ENCODE data around the gene SRGAP3.

Gene SRGAP3

GRCh38 chr3:8938021-8938420 lies 311.4 kb downstream of the SRGAP3 start:
- no peak overlapping the region for H3K4me3 ChIP-seq (ENCODE audit: control insufficient read depth in 1 of 7, extremely low read depth in 1 of 7, insufficient read depth in 4 of 7, low read depth in 2 of 7, low read length in 6 of 7)
- CTCF ChIA-PET, result interaction anchor here (0.7 to 2.1 kb wide), 6 partner anchors 10 to 365 kb away, joined by 3 to 9 read pairs (median 3); no protein-coding TSS in a partner anchor
- no peak overlapping the region for H3K27ac ChIP-seq (ENCODE audit: insufficient read depth in 1 of 2, low read depth in 1 of 2, low read length in 2 of 2, poor library complexity in 1 of 2, severe bottlenecking in 2 of 2)
- H3K36me3 ChIP-seq (ENCODE audit: control insufficient read depth in 4 of 4, insufficient read depth in 4 of 4, low read length in 3 of 4), result peaks cover 5 to 54% (median 33%) of the 10 kb centered on the region in 4 experiments
- H3K4me1 ChIP-seq (ENCODE audit: control extremely low read depth in 1 of 4, control insufficient read depth in 4 of 4, insufficient read depth in 4 of 4, low read length in 3 of 4), result no peaks in the 10 kb centered on the region
- H3K27me3 ChIP-seq (replicated peaks in 2 of 5; ENCODE audit: control insufficient read depth in 4 of 5, insufficient read depth in 5 of 5, low read length in 4 of 5), result no peaks in the 10 kb centered on the region
- peaks cover 0 to 6% (median 0%) of the 10 kb centered on the region in 5 experiments for H3K9me3 ChIP-seq (ENCODE audit: control extremely low read depth in 1 of 5, control insufficient read depth in 4 of 5, insufficient read depth in 2 of 5, low read depth in 1 of 5, low read length in 4 of 5)
- no CpG with 5 or more reads among the region's 1 CpG for WGBS (ENCODE audit: insufficient coverage)
- POLR2A ChIA-PET, result no interaction called here
- peak; percentile 28 to 60 (median 59) for DNase-seq

DNA sequence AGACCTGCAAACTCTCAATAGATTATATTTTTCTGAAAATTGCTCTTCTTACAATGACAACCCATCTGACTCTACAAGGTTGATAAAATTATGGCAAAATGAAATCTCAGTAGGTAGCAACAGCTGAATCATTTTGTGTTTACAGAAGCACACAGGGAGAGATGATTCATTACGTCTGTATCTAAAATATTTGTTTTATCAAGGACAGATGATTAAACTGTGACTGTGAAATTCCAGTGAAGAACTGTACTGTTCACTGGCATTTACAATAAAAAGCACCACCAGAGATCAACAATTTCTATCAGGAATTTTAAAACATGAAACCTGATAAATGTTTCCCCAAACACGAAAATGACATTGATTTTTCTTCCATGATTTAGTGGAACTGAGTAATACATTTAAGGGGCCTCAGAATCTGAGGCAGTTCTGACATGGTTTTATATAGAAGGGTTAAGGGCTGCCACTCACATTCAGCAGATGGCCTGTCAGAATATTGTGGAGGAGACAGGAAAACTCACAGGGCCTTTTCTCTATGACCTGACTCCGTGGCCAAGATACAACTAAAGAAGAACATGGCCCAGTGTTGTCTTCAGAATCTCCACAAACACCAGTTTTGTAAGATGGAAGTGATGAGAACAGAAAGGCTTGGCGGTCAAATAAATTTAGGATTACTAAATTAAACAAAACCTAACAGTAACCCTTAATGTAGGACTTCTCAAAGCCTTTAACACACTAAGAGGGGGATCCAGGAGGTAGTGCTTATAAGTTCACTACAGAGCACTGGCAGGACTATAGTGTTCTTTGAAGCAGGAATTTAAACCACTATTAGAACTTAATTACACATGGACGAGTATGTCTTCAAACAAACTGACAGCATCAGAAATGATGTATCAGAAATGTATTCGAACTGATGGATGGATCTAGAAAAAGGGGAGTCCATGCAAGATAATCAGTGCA lies 312.1 kb downstream of the SRGAP3 start:
- Histone ChIP-seq H3K36me3 (ENCODE audit: control insufficient read depth in 4 of 4, insufficient read depth in 4 of 4, low read length in 3 of 4) (peaks cover 5 to 49% (median 28%) of the 10 kb centered on the region in 4 experiments), H3K27ac (ENCODE audit: insufficient read depth in 1 of 2, low read depth in 1 of 2, low read length in 2 of 2, poor library complexity in 1 of 2, severe bottlenecking in 2 of 2) (no peak overlapping the region), H3K4me1 (ENCODE audit: control extremely low read depth in 1 of 4, control insufficient read depth in 4 of 4, insufficient read depth in 4 of 4, low read length in 3 of 4) (no peaks in the 10 kb centered on the region), H3K27me3 (replicated peaks in 2 of 5; ENCODE audit: control insufficient read depth in 4 of 5, insufficient read depth in 5 of 5, low read length in 4 of 5) (no peaks in the 10 kb centered on the region), H3K9me3 (ENCODE audit: control extremely low read depth in 1 of 5, control insufficient read depth in 4 of 5, insufficient read depth in 2 of 5, low read depth in 1 of 5, low read length in 4 of 5) (no peaks in the 10 kb centered on the region), H3K4me3 (ENCODE audit: control insufficient read depth in 1 of 7, extremely low read depth in 1 of 7, insufficient read depth in 4 of 7, low read depth in 2 of 7, low read length in 6 of 7) (no peak overlapping the region)
- ChIA-PET POLR2A (interaction anchor here (0.7 kb wide), 1 partner anchor 15 kb away, joined by 4 read pairs; no protein-coding TSS in a partner anchor), CTCF (interaction anchor here (1.1 to 1.5 kb wide), 3 partner anchors 9 to 15 kb away, joined by 3 to 6 read pairs (median 5); no protein-coding TSS in a partner anchor)
- 100% methylated on average over 1 of the region's 6 CpGs for WGBS (ENCODE audit: insufficient coverage)
- DNase-seq, result no peak

DNA sequence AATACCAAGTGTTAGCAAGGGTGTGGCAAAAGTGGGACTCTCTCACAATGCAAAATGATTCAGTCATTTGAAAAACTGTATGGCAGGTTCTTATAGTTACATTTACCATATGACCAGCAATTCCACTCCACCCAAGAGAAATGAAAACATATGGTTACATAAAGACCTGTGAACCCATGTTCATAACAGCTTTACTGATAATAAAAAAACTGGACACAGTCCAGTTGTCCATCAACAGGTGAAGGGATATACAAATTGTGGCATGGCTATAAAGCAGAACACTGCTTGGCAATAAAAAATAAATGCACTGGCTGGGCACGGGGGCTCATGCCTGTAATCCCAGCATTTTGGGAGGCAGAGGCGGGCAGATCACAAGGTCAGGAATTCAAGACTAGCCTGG lies 316.9 kb downstream of the SRGAP3 start:
- POLR2A ChIA-PET, result no interaction called here
- Histone ChIP-seq H3K36me3 (ENCODE audit: control insufficient read depth in 4 of 4, insufficient read depth in 4 of 4, low read length in 3 of 4) (peaks cover 0 to 17% (median 8%) of the 10 kb centered on the region in 4 experiments), H3K27me3 (replicated peaks in 2 of 5; ENCODE audit: control insufficient read depth in 4 of 5, insufficient read depth in 5 of 5, low read length in 4 of 5) (no peaks in the 10 kb centered on the region), H3K4me3 (ENCODE audit: control insufficient read depth in 1 of 7, extremely low read depth in 1 of 7, insufficient read depth in 4 of 7, low read depth in 2 of 7, low read length in 6 of 7) (no peak overlapping the region), H3K27ac (ENCODE audit: insufficient read depth in 1 of 2, low read depth in 1 of 2, low read length in 2 of 2, poor library complexity in 1 of 2, severe bottlenecking in 2 of 2) (no peak overlapping the region), H3K9me3 (ENCODE audit: control extremely low read depth in 1 of 5, control insufficient read depth in 4 of 5, insufficient read depth in 2 of 5, low read depth in 1 of 5, low read length in 4 of 5) (peaks cover 0 to 1% (median 0%) of the 10 kb centered on the region in 5 experiments), H3K4me1 (ENCODE audit: control extremely low read depth in 1 of 4, control insufficient read depth in 4 of 4, insufficient read depth in 4 of 4, low read length in 3 of 4) (no peaks in the 10 kb centered on the region)
- CTCF ChIA-PET, result no interaction called here
- no peak for DNase-seq
- 100% methylated on average over 2 of the region's 2 CpGs for WGBS (ENCODE audit: insufficient coverage)

DNA sequence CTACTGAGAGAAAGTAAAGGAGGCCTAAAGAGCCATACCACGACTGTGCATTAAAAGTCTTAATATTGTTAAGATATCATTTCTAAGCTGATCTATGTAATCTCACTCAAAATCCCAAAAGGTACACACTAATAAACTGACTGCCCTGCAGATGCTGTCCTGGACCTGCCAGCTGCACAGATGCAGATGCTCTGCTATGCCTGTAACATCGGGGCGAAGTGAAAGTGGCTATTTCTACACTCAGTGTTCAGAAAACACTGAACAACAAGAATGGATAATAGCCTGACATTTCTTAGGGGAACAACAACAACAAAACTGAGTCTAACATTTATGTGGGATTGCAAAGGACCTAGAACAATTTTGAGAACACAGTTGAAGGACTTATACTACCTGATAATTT lies 318.1 kb downstream of the SRGAP3 start:
- 100% methylated on average over 2 of the region's 3 CpGs for WGBS (ENCODE audit: insufficient coverage)
- POLR2A ChIA-PET, result no interaction called here
- Histone ChIP-seq H3K27me3 (replicated peaks in 2 of 5; ENCODE audit: control insufficient read depth in 4 of 5, insufficient read depth in 5 of 5, low read length in 4 of 5) (no peaks in the 10 kb centered on the region), H3K9me3 (ENCODE audit: control extremely low read depth in 1 of 5, control insufficient read depth in 4 of 5, insufficient read depth in 2 of 5, low read depth in 1 of 5, low read length in 4 of 5) (peaks cover 0 to 1% (median 0%) of the 10 kb centered on the region in 5 experiments), H3K4me3 (ENCODE audit: control insufficient read depth in 1 of 7, extremely low read depth in 1 of 7, insufficient read depth in 4 of 7, low read depth in 2 of 7, low read length in 6 of 7) (no peak overlapping the region), H3K27ac (ENCODE audit: insufficient read depth in 1 of 2, low read depth in 1 of 2, low read length in 2 of 2, poor library complexity in 1 of 2, severe bottlenecking in 2 of 2) (no peak overlapping the region), H3K36me3 (ENCODE audit: control insufficient read depth in 4 of 4, insufficient read depth in 4 of 4, low read length in 3 of 4) (peaks cover 0 to 11% (median 6%) of the 10 kb centered on the region in 4 experiments), H3K4me1 (ENCODE audit: control extremely low read depth in 1 of 4, control insufficient read depth in 4 of 4, insufficient read depth in 4 of 4, low read length in 3 of 4) (no peaks in the 10 kb centered on the region)
- no peak for DNase-seq
- CTCF ChIA-PET, result no interaction called here

All from common myeloid progenitor, CD34-positive (primary cell).